ENCODE results near the gene FOXR1. TPM values are rescaled to one million over a fixed set of nuclear protein-coding genes. Genes with fewer than 3 reads are reported as not detected.

FOXR1 gene, protein sequence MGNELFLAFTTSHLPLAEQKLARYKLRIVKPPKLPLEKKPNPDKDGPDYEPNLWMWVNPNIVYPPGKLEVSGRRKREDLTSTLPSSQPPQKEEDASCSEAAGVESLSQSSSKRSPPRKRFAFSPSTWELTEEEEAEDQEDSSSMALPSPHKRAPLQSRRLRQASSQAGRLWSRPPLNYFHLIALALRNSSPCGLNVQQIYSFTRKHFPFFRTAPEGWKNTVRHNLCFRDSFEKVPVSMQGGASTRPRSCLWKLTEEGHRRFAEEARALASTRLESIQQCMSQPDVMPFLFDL
- total RNA-seq: not detected
- long read RNA-seq: 0 reads

DNA sequence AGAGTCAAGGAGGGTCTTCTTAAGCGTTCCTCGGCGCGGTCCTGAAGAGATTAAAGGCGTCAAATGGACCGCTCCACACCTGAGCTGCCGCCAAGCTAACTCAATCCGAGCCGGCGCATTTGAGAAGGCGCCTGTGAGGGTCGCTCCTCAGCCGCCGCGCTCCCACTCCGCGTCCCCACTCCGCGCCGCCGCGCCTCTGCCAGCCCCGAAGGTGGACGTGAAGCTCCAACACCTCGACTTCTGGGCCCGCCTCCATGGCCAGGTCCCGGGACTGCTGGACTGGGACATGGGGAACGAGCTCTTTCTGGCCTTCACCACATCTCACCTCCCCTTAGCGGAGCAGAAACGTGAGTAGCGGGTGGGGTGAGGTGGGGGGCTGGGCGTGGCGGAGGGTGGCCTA, at the start of gene FOXR1:
FOXR1 (plus strand) TSS at position 116 of the 400 bp plus-strand sequence; CDS start at position 287, 171 bp downstream.
- no peak for DNase-seq
- ATAC-seq: no peak
- intact Hi-C loops (cut with DNase I): no loop called here

DNA sequence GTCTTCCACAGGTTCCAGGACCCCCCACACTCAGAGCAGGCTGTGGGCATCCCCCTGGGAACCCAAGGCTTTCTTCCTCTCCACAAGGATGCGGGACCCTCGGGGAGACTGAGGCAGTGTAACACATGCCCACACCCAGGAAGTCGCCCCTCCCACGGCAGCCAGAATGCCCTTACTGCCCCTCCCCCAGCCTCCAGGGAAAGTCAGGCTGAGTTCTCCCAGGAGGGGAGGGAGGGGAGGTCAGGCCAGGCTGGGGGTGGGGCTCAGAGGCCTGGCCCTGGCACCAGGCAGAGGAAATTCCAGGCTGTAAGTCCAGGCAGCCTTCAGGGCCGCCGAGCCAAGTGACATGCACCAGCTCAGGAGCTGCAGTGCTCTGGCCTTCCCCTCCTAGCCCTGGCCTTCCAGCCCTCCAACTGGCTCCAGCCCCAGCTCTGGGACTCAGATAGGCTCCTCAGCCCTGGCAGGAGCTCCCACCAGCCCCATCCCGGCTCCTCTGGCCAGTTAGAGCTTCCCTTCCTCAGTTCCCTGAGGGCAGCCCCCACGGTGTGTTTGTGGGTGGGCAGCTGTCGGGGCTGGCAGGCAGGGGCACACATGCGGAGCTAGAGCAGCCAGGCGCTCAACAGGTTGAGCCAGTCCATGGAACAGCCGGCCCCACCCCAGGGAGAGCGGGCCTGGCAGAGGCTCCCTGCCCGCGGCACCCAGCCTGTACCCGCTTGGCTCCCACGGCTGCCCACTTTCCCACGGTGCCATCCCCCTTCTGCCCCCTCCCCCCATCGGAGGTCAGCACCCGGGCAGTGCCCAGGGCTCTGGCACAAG, 49.4 kb upstream of the FOXR1 start:
- intact Hi-C loops (cut with DNase I): no loop called here
- DNase-seq (peak; percentile 91), ATAC-seq (peak; percentile 50 to 65)

DNA sequence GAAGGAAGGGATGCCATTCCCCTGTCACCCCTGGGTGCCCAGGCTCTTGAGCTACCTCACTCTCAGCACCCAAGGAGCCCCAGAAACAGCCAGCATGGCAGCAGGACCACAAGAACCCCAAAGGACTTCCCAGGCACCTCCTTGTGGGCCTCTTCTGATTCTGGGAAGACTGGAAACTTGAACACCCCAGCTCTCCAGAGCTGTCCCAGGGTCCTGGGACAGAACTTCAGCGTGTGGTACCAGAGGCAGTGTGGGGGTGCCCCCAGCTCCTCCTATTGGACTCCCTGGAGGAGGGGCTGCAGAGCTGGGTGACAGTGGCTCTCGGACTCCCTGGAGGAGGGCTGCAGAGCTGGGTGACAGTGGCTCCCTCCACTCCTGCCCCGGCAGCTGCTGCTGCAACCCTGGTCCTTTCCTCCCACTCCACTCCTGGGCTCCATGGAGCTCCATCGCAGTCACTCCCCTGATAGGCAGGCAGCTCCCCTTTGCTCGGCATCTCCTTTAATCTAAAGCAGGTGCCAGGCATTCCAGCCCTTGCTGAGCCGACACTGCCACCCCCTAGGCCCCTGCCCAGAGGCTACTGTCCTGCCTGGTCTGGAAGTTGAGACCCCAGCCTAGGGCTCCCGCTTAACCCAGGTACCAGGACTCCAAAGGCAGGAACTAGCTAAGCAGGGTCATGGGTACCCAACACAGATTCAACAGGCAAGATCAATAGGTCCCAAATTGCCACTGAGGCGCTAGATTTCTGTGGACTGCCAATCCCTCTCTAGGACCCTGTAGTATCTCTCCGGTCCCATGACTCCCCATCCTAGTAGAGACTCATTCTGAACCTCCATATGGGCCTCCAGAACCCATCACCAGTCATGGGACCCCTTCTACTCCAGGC, 48.6 kb upstream of the FOXR1 start:
- no peak for ATAC-seq
- peak; percentile 2 for DNase-seq
- intact Hi-C loops (cut with DNase I): no loop called here

DNA sequence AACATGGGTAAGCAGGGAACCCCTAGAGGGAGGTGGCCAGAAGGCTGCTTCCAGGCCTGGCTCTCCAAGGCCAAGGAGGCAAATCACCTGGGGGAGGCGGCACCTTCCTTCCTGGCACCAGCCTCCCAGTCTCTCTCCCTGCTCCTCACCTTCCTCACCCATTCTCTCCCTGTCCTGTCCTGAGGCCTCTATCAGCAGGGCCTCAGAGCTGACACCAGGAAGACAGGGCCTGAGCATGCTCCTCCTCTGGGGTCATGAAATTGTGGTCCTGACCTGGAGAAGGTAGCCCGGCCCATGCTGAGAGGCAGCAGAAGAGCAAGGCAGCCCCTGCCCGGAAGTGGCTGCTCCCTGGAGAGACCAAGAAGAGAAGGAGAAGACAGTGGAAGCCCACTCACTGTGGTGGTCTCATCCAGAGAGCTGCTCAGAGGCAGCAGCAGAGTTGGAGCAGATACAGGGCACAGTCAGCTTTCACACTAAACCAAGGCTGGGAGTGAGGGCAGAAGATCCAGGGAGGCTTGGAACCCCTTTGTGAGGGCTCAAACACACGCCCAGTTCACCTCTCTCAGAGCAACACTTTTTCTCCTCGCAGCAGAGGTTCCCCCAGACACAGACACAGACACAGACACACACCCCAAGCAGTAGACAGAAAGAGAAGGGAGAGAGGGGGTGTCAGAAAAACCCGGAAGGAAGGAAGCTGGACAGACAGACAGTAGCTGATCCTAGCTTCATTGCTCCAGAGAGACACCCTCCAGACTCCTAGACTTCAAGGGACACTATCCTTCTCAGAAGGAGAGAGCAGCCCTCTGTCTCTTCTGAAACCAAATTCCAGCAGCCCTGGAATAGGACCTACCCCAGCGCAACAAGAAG, 47.6 kb upstream of the FOXR1 start:
- DNase-seq (peak; percentile 24), ATAC-seq (no peak)
- intact Hi-C loops (cut with DNase I): no loop called here

DNA sequence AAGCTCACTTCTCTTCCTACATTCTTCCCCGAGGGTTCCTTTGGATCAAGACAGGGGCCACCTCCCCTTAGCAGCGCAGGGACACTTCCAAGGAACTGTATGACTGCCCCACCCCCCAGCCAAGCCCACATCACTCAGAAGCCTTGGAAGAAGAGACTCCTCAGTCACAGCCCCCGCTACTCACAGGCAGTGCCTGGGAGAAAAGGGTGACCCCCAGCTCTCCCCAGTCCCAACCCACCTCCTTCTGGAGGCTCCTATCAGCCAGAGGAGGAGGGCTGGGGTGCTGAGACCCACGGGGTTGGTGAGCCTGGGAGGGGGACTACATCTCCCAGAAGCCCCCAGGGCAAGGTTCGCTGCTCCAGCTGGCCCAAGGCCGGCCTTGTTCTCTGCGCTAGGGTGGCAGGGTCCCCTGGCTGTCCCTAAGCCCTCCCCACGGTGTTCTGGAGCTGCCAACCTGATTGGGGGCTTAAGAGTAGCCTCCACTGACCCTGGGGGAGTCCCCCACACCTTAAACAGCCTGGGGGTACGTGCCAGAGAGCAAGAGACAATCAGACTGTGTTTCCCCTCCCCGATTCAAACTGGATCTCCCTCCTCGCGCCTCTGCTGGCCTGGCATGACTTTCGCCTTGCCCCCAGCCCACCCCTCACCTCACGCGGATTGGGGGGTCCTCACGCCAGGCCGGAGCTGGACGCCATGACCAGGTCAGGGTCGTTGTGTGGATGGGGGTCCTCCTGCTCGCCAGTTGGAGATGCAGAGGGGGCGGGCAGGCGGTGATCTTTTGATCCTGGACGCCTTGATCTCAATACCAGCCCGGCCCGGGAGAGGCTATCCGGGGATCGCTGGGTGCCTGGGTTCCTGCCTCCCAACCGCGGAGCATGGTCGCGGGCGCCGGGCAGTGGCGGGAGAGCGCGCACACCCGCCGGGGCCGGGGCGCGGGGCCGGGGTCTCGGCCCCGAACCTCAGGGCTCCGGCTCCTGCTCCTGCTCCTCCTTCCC, 46.7 kb upstream of the FOXR1 start:
- intact Hi-C loops (cut with DNase I): loop anchor here in 1 of 2 donors (5.0 kb wide), 1 partner anchor 133 kb away; the partner anchor contains the start of gene DDX6
- DNase-seq: peak; percentile 69
- no peak for ATAC-seq

DNA sequence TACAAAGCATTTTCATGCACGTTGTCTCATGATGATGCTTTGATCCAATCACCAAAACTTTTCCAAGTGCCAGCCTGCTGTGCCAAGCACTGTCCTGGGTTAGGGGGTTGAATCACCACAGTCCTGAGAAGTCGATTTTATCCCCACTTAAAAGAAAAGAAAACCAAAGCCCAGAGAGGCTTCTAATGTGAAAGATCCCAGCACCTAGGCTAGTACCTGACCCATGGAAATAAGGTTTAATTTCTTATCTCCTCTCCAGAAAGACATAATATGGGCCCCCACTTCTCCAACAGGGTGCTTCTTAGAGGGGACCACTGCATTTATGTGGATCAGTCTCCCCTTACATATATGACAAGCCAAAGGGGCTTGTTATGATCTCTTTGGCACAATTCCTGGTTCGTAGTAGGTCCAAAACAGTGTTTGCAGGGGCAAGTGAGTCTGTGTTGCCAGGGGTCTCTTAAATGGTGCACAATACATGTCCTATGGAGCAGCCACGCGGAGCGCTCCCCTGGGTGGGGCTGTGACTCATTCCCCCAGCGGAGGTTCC, 43.9 kb upstream of the FOXR1 start:
- DNase-seq (no peak), ATAC-seq (no peak)
- intact Hi-C loops (cut with DNase I): loop anchor here (1.0 to 5.0 kb wide), 3 partner anchors 19 to 268 kb away; partner anchors contain the start of gene DDX6 (in 1 of the 2)

DNA sequence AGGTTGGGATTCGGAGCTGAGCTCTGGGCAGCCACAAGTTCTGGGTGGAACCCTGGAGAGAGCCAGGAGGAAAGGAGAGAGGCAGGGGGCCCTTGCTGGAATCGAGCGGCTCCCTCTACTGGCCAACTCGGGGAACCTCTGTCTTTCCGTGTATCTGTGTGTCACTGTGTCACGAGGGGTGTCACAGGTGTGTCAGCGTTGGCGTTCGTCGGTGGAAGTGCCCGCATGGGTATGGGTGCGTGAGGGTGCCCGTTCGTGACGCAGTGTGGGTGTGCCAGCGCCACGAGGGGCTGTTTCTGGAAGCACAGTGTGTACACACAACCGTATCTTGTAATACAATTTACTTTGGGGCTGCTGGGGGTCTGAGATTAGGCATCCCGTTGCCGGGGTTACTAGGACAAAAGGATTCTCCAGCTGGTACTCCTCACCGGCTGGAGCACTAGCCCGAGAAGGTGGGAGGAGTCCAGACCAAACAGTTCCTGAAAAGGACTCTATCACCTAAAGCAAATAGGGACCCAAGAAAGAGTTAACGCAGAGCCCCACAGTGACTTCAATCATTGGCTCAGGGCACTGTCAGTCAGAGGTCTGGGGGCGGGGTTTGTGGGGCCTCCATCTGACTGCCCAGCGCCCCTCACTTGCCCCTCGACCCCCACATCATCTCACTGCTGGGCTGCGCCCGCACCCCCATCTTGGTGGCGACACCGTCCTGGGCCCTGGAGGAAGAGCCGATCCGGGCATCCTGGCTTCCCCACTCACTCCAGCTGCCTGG, 43.3 kb upstream of the FOXR1 start:
- intact Hi-C loops (cut with DNase I): loop anchor here (1.0 to 5.0 kb wide), 3 partner anchors 19 to 269 kb away; partner anchors contain the start of gene DDX6 (in 1 of the 2)
- DNase-seq (peak; percentile 90), ATAC-seq (peak; percentile 75 to 78)

DNA sequence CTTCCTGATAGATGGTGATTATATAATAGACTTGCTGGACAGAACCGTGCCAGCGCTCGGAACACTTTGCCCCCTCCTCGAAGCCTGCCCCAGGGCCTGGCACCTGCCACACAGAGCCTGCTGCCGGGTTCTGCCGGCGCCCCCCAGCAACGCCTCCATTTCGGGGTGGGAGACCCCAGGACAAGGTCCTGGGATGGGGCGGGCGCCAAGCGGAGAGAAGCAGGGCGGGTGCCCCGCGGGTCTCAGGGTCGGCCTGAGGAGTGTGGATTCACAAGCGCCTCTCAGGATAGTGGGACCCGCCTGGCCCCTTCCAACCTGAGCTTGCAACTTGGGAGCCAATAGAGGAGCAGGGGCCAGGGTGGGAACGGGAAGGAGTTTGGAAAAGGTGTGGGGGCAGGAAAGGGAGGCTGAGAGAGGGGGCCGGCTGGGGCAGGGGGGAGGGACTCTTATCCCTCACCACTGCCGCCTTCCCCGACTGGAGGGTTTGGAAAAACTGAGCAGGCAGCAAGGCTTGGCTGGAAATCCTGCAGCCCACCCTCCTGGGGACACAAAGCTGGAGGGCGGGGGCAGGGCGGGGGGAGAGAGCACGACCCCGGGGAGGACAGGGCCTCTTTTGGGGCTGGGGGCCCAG, 42.6 kb upstream of the FOXR1 start:
- no peak for DNase-seq
- intact Hi-C loops (cut with DNase I): loop anchor here (1.0 to 5.0 kb wide), 3 partner anchors 20 to 270 kb away; partner anchors contain the start of gene DDX6 (in 1 of the 2)
- peak; percentile 60 to 62 for ATAC-seq

DNA sequence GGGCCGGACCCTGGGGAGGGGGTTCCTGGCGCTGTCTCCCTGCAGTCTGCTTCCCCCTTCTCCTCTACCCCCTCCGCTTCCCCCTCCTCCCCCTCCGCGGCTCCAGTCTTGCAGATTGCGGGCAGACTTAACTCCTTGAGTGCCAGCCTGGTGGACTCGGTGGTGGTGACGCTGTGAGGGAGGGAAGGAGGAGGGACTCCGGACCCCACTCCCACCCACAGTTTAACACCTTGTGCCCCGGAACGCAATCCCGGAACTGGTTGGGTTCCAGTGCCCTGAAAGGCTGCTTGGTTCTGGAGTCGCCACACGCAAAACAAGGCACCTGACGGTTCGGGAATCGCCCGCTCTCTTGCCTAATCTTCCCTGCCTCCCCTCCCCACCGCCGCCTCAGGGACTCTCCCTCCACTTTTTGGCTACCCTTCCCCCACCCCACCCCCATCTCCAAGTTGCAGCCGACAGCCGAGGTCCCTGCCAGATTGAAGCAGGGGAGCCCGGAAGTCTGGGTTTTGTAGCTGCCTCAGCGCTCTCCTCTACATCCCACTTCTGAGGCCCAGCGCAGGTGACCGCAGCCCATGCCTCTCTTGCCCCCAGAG, 42.0 kb upstream of the FOXR1 start:
- peak; percentile 61 to 66 for ATAC-seq
- intact Hi-C loops (cut with DNase I): loop anchor here (1.0 to 5.0 kb wide), 5 partner anchors 21 to 239 kb away; partner anchors contain the start of gene DDX6 (in 1 of the 2)
- DNase-seq: peak; percentile 86

DNA sequence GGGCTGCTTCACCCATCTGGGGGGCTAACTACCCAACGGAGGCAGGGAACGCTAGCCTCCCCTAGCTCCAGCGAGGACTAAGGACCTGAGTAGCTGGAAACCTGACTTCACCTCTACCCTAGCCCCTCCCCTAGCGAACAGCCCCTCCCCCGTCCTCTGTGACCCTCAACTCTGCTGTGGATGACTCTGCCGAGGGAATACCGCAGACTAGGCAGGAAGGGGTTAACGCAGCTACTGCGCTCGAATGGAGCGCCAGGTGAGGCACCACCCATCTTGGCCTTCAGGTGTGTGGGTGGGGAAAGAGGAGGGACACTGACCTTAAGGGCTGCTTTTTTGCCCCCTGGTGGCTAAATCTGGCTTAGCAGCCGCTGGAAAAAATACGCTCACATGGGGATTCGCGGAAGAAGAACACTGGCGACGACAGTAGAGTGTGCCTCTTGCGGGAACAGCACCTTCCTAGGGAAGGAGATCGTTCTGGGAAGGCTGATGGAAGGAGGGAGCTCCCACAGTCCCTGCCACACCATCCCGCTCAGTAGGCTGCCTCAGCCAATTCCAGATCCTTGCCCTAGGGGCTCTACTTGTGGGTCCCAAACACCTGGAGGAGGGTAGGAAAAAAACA, 41.4 kb upstream of the FOXR1 start:
- intact Hi-C loops (cut with DNase I): loop anchor here in 1 of 2 donors (1.0 to 5.0 kb wide), 3 partner anchors 23 to 239 kb away; no protein-coding TSS in a partner anchor
- ATAC-seq (peak; percentile 21 to 32), DNase-seq (peak; percentile 81)

DNA sequence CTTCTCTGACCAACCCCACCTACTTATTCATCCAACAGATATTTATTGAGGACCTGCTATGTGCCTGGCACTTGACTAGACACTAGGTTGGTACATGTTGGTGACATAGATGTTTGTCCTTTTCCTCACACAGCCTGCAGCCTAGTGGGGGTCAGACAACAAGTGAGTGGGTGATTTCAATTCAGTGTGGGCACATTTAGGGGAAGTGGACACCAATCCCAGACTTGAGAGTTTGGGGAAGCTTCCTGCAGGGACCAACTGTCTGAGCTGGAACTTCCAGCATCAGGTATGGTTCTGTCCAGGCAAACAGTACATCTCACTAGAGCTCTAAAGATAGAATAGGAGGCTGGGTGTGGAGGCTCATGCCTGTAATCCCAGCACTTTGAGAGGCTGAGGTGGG, 40.0 kb upstream of the FOXR1 start:
- intact Hi-C loops (cut with DNase I): loop anchor here in 1 of 2 donors (2.0 to 5.0 kb wide), 2 partner anchors 39 to 241 kb away; no protein-coding TSS in a partner anchor
- ATAC-seq: no peak
- no peak for DNase-seq

DNA sequence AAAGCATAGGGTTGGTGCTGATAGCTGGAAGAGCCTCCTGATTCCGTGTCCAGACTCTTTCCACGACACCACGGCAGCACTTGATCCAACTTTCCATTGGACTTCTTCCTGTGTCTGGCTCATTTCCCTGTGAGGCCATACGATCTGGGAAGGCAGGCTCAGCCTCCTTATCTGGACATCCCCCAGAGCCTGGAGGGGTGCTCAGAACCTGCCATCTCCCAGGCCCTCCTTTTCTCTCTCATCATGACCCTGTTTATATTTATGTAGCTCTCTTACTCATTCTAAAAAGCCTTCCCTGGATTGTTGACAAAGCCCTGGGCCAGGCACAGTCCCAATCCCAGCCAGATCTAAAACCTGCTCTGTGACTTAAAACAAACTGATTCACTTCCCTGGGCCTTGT, 38.1 kb upstream of the FOXR1 start:
- intact Hi-C loops (cut with DNase I): loop anchor here in 1 of 2 donors (5.0 kb wide), 1 partner anchor 41 kb away; no protein-coding TSS in a partner anchor

DNA sequence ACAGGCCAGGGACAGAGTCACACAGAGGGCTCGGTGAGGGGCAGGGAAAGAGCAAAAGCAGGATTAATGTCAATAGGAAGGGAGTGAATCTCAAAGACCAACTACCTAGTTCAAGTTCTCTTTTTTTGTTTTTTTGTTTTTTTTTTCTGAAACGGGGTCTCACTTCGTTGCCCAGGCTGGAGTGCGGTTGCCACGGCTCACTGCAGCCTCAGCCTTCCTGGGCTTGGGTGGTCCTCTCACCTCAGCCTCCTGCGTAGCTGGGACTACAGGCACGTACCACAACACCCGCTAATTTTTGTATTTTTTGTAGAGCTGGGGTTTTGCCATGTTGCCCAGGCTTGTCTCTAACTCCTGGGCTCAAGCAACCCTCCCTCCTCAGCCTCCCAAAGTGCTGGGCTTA, 36.2 kb upstream of the FOXR1 start:
- ATAC-seq (no peak), DNase-seq (no peak)
- intact Hi-C loops (cut with DNase I): no loop called here

More for the DNA sequence above, 38.1 kb upstream of the FOXR1 start:
- DNase-seq (no peak), ATAC-seq (no peak)

Measured in left cardiac atrium (tissue), 4 donors.